Activated CD8-positive, alpha-beta T cell treated with anti-CD3 and anti-CD28 coated beads, Interleukin-2, amount 10 ng/mL, durations not matched to agents 7 days and 5 days (primary cell): ENCODE data around the gene DHX57. TPM values are rescaled to one million over a fixed set of nuclear protein-coding genes. Genes with fewer than 3 reads are reported as not detected.

Source experiments
- ATAC-seq: fragments of 150-1000 bp; cut with Tn5 transposase; one replicate; pipeline ENCODE4 v1.10.0; 2021; ENCODE audit warnings: moderate library complexity
- CTCF ChIA-PET: fragments of 350-600 bp; sonication (Branson Sonifier 250); formaldehyde crosslinking; loops from one replicate; lab custom pipeline; 2021; ENCODE audit warnings: antibody characterized with exemption; lab: Charles Lee
- POLR2A ChIA-PET: fragments of 350-600 bp; sonication (Branson Sonifier 250); formaldehyde crosslinking; loops from one replicate; lab custom pipeline; 2021; ENCODE audit warnings: antibody characterized with exemption; lab: Charles Lee
- DNase-seq: peaks from one replicate; pipeline ENCODE4 v3.0.0-alpha.2; 2020
- H3K27ac Mint-ChIP-seq: one replicate; pipeline ENCODE4 v1.8.0; 2021; ENCODE audit warnings: mild to moderate bottlenecking, mixed read lengths
- H3K27me3 Mint-ChIP-seq: one replicate; pipeline ENCODE4 v1.8.0; 2021; ENCODE audit warnings: low read depth, mixed read lengths
- H3K36me3 Mint-ChIP-seq: one replicate; pipeline ENCODE4 v1.8.0; 2021; ENCODE audit warnings: low read depth, mixed read lengths
- H3K4me1 Mint-ChIP-seq: one replicate; pipeline ENCODE4 v1.8.0; 2021; ENCODE audit warnings: low read depth, mixed read lengths
- H3K4me3 Mint-ChIP-seq: one replicate; pipeline ENCODE4 v1.8.0; 2021; ENCODE audit warnings: mild to moderate bottlenecking, mixed read lengths
- H3K9me3 Mint-ChIP-seq: one replicate; pipeline ENCODE4 v1.8.0; 2022; ENCODE audit warnings: mixed read lengths; ENCODE audit not compliant: insufficient read depth
- total RNA-seq, 2 experiments: library from RNA; stranded (reverse); gene quantifications; one replicate each; pipeline ENCODE4 v1.2.3, GENCODE V29; 2021

Gene DHX57
- total RNA-seq, 2 experiments from 2014 or later, result 13.4 to 15.3 TPM

DNA sequence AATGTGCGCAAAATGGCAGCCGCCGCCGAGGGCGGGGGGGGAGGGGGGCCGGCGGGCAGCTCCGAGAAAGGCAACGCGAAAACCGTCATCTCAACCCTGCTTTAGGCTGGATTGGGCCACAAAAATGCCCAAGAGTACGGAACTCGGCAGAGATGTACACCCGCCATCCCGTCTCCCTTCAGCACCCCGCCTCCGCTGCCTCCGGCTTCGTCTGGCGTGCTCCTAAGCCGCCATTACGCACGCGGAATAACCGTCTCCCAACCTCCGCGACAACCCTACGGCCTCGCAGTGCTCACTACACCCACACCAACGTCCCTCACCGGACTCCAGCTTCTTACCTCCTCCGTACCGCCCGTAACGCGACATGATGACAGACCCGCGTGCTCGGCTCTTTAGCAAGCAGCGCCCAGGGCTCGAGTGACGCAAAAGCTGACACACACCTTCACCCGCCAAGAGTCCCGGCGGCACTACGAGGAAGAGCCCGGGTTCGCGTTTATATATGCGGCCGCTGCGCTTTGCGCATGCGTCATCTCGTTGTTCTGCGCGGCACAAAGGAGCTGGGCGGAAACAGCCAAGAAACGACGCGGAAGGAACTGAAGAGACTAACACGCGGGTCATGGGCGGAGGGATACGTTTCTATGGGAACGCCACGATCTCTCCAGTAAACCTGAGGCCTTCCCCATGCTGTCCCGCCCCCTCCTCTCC is 124.7 kb downstream of the DHX57 start, which contains the start of gene SRSF7:
Gene SRSF7 (minus strand): TSS at position 471 of the 705 bp plus-strand sequence. CDS start 105 bp downstream, at position 366.
- ChIA-PET CTCF (interaction anchor here (0.8 to 1.4 kb wide), 10 partner anchors 9 to 169 kb away, joined by 3 to 9 read pairs (median 4); no protein-coding TSS in a partner anchor), POLR2A (interaction anchor here (0.6 to 6.4 kb wide), 89 partner anchors 8 to 1502 kb away, joined by 3 to 85 read pairs (median 4); partner anchors contain the start of genes ATL2, DHX57, GALM and GEMIN6)
- DNase-seq, result peak; percentile 98
- Mint-ChIP-seq H3K9me3 (no peaks in the 10 kb centered on the region), H3K27me3 (no peaks in the 10 kb centered on the region), H3K4me1 (peaks cover 49% of the 10 kb centered on the region), H3K4me3 (peak within 1 kb of the TSS; percentile 93), H3K27ac (peak within 1 kb of the TSS; percentile 98), H3K36me3 (peaks cover 48% of the 10 kb centered on the region)
- peak; percentile 79 for ATAC-seq

DNA sequence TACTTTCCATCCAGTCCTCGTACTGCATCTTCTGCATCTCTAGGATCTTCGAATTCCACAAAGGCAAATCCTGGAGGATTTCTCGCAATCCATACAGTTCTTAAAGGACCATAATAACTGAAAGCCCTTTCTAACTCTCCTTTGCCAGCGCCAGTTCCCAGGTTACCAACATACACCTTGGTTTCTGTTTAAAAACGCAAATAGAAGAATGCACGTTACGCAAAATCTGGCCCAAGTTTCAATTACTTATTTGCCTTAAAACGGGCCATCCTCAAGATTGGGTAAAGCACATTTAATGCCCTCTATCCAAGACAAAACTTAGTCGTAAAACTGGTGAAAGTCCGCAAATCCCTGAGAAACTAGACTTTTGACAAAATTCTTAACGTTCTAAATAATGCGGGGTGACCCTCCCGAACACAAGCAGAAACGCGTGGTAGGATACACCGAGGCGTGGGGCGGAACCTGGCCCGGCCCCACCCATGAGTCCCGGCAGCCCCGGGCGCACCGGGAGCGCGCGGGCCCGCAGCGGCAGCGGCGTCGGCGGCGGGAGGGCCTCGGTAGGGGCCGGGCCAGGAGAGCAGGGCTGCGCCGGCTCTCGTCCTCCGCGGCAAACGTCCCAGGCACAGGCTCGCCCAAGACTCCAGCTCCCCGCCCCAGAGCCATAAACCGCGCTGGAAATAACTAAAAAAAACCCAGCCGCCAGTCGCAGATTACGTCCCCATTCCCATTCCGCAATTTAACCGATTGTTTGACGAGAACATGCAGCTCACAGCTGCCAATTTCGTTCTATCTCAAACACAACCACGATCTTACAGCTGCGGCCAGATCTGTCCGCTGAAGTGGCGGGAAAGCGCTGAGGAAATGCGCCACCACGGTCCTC is 125.5 kb downstream of the DHX57 start:
- POLR2A ChIA-PET, result interaction anchor here (0.6 to 6.4 kb wide), 46 partner anchors 7 to 479 kb away, joined by 3 to 85 read pairs (median 6); partner anchors contain the start of genes ATL2, DHX57, GALM and GEMIN6
- DNase-seq (peak; percentile 63), ATAC-seq (peak; percentile 33)
- peak overlapping the region; percentile 93 for H3K4me3 Mint-ChIP-seq
- H3K36me3 Mint-ChIP-seq, result peaks cover 56% of the 10 kb centered on the region
- no peaks in the 10 kb centered on the region for H3K27me3 Mint-ChIP-seq
- peak overlapping the region; percentile 98 for H3K27ac Mint-ChIP-seq
- CTCF ChIA-PET, result interaction anchor here (0.8 to 1.4 kb wide), 4 partner anchors 9 to 169 kb away, joined by 3 to 9 read pairs (median 4); no protein-coding TSS in a partner anchor
- H3K9me3 Mint-ChIP-seq, result no peaks in the 10 kb centered on the region
- peaks cover 57% of the 10 kb centered on the region for H3K4me1 Mint-ChIP-seq

DNA sequence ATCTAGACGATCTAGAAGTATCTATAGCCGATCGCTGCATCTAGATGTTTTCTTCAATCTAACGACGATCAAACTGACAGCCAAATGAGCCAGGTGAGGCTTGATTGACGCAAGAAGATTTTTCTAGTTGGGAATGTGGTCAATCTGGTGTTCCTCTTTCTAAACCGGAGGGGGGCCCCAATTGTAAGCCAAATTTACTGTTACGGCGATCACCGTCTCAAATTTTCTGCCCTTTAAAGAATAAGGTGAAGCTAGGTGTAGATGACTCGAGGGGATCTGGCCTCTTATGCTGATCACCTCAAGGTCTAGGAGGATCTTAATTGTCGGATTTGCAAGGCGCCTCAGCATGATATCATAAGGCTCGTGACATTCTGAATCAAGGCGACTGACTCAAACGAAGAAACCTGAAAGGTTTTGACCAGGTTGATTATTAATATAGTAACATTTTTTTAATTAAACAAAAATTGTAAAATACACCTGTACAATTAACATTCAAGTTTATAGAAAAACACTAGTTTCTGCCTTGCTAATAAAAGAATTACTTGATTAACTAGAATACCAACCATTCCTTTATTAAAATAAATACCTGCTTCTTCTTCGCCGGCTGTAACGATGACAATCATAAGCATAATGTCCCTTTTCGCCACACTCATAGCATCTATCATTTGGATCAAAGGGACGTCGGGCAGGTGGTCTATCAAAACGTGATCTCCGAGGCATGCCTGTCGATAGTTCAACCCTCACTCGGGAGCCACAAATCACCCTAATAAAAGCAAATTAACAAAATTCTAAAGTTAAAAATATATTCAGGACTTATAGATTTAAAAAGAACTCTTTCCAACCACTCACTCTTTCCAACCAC is 126.6 kb downstream of the DHX57 start:
- H3K4me1 Mint-ChIP-seq, result peaks cover 67% of the 10 kb centered on the region

DNA sequence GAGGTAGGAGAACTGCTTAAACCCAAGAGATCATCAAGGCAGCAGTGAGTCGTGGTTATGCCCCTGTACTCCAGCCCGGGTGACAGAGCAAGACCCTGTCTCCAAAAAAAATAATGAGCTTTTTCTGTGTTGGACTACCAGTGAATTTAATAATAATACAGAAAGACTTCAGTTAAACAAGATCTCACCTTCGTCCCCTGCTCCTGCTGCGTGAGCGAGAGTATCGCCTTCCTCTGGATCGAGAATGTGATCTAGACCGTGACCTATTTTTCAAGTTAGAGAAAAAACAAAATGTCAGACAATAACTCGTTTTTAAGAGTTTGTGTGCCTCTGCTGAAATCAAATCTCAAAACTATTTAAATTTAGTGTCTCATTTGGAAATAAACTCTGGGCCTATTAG is 127.3 kb downstream of the DHX57 start:
- peak overlapping the region; percentile 67 for H3K27ac Mint-ChIP-seq

More for the DNA sequence above, 126.6 kb downstream of the DHX57 start:
- CTCF ChIA-PET, result interaction anchor here (0.6 to 1.2 kb wide), 4 partner anchors 9 to 480 kb away, joined by 3 read pairs; no protein-coding TSS in a partner anchor
- H3K27ac Mint-ChIP-seq, result peak overlapping the region; percentile 98
- DNase-seq (no peak), ATAC-seq (no peak)
- peaks cover 66% of the 10 kb centered on the region for H3K36me3 Mint-ChIP-seq
- POLR2A ChIA-PET, result interaction anchor here (1.3 to 6.4 kb wide), 5 partner anchors 11 to 192 kb away, joined by 3 to 85 read pairs (median 35); partner anchors contain the start of genes GALM and HNRNPLL
- H3K4me3 Mint-ChIP-seq, result peak overlapping the region; percentile 93
- H3K9me3 Mint-ChIP-seq, result no peaks in the 10 kb centered on the region
- H3K27me3 Mint-ChIP-seq, result no peaks in the 10 kb centered on the region

DNA sequence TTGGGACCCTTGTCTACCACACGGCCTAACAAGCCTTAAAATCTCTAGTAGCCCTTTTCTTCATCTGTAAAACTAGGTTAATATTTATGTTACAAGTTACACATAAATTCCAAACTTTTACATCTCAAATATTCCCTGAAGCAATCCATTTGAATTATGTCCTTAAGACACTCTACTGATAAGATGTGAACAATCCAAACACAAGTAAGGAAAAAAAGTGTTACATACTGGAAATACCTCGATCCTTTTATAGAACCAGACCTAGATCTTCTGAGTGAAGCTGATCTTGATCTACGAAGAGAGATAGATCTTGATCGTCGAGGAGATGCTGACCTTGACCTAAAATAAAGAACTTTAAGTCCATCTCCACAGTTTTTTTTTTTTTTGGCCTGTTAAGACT is 127.9 kb downstream of the DHX57 start:
- no peaks in the 10 kb centered on the region for H3K9me3 Mint-ChIP-seq
- H3K4me1 Mint-ChIP-seq, result peaks cover 68% of the 10 kb centered on the region
- ATAC-seq (no peak), DNase-seq (no peak)
- peak overlapping the region; percentile 93 for H3K4me3 Mint-ChIP-seq
- H3K27ac Mint-ChIP-seq, result peak overlapping the region; percentile 67
- CTCF ChIA-PET, result interaction anchor here (1.0 to 1.2 kb wide), 2 partner anchors 240 to 482 kb away, joined by 3 read pairs; no protein-coding TSS in a partner anchor
- H3K36me3 Mint-ChIP-seq, result peaks cover 76% of the 10 kb centered on the region
- H3K27me3 Mint-ChIP-seq, result no peaks in the 10 kb centered on the region
- POLR2A ChIA-PET, result interaction anchor here (0.6 to 6.4 kb wide), 7 partner anchors 10 to 206 kb away, joined by 3 to 85 read pairs (median 4); partner anchors contain the start of gene HNRNPLL

More for the DNA sequence above, 127.3 kb downstream of the DHX57 start:
- POLR2A ChIA-PET, result interaction anchor here (1.3 to 6.4 kb wide), 4 partner anchors 10 to 191 kb away, joined by 3 to 85 read pairs (median 33); partner anchors contain the start of genes GALM and HNRNPLL
- Mint-ChIP-seq H3K36me3 (peaks cover 73% of the 10 kb centered on the region), H3K27me3 (no peaks in the 10 kb centered on the region), H3K4me3 (peak overlapping the region; percentile 93), H3K9me3 (no peaks in the 10 kb centered on the region), H3K4me1 (peaks cover 66% of the 10 kb centered on the region)
- CTCF ChIA-PET, result interaction anchor here (1.0 to 1.2 kb wide), 3 partner anchors 23 to 481 kb away, joined by 3 read pairs; no protein-coding TSS in a partner anchor
- ATAC-seq, result no peak
- DNase-seq, result no peak

Other genes with a start within 250 kb of the DHX57 start
- gene GALM, start 209.8 kb downstream of the DHX57 start, total RNA-seq, result 10 to 100 TPM; 27.6 TPM
- gene SRSF7, start 124.6 kb downstream of the DHX57 start, total RNA-seq, result 100 to 1,000 TPM; 348 to 356 TPM
- gene GEMIN6, start 97.7 kb downstream of the DHX57 start, total RNA-seq, result 10 to 100 TPM; 20.6 to 21.0 TPM
- 1 to 10 TPM; 3.3 to 3.6 TPM for gene MORN2, start within 50 bp of the DHX57 start, total RNA-seq
- gene ARHGEF33, start 13.9 kb upstream of the DHX57 start, total RNA-seq, result under 1 TPM in 1 of 2 experiments, not detected in 1; 0.08 TPM
- gene SOS1, start 245.1 kb upstream of the DHX57 start, total RNA-seq, result 100 to 1,000 TPM; 209 to 243 TPM